Epithelial cell of esophagus (primary cell): Measurements from ENCODE around the gene PAFAH2.
"Not testable (repeated sequence)": the region's sequence is repeated elsewhere in the genome, so short reads cannot be mapped to it uniquely, and the experiment has no call there.

Source experiments
- DNase-seq: peaks from one replicate; pipeline ENCODE4 v3.0.0; 2010; ENCODE audit warnings: low read depth
- H3K4me3 ChIP-seq: 2 replicates; pipeline ENCODE4 v1.5.1; 2011; ENCODE audit warnings: mild to moderate bottlenecking, low read length, control low read depth
- CTCF ChIP-seq: IDR thresholded peaks from 2 replicates; pipeline ENCODE4 v1.5.1; 2011; ENCODE audit warnings: low read depth, mild to moderate bottlenecking, low read length, control low read depth, inconsistent platforms; ENCODE audit not compliant: insufficient read depth; ENCODE audit errors: missing control alignments

PAFAH2 gene

DNA sequence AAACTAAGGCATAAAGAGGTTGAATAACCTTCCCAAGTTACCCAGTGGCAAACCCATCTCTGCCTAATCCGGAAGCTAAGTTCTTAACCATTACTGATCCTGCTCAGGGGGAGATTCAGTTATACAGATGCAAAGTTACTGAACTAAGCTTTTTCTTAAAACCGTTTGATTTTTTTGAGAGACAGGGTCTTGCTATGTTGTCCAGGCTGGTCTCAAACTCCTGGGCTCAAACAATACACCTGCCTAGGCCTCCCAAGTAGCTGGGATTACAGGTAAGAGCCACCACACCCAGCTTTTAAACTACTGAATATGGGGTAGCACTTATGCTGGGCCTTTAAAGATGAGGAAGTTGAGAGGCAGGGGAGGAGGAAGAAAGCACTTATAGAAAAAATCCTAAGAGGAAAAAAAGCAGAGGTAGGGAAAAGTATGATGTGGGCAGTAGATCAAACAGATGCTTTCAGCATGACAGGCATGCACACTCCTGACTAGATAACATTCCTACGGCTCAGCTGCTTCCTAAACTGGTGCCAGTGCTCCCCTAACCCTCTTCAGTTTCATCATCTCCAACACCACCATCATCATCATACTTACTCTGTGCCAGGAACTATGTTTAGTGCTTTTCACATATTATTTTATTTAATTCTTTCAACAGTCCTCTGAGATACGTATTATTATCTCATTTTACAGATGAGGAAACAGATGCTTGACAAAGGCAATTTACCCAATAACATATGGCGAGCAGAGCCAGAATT lies 5.8 kb downstream of the PAFAH2 start:
- no peak overlapping the region for H3K4me3 ChIP-seq
- TF ChIP-seq CTCF, result no peak
- peak; percentile 19 for DNase-seq

- DNase-seq, result no peak
- no peak overlapping the region for H3K4me3 ChIP-seq
- no peak for TF ChIP-seq CTCF
Observed at GRCh38 chr1:25990702-25991395, 7.0 kb downstream of the PAFAH2 start.

DNA sequence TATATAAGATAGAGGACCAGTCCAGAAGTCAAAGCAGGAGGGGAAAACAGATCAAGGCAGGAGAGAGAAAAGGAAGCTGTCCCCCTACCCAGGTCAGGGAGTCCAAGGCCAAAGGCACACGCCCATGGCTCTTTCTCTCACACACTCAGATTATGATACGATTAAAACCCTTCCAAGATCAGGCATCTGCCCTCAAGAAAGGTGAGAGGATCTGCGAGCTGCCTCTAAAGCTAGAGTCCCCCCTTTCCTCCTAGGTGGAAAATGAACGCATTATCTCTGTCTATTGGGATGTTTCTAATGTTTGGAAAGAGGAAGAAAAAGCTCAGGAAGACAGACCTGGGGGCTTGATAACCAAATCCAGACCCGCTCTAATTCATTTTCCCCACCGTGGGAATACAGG lies 7.6 kb downstream of the PAFAH2 start:
- no peak for DNase-seq
- H3K4me3 ChIP-seq, result no peak overlapping the region
- TF ChIP-seq CTCF, result no peak

DNA sequence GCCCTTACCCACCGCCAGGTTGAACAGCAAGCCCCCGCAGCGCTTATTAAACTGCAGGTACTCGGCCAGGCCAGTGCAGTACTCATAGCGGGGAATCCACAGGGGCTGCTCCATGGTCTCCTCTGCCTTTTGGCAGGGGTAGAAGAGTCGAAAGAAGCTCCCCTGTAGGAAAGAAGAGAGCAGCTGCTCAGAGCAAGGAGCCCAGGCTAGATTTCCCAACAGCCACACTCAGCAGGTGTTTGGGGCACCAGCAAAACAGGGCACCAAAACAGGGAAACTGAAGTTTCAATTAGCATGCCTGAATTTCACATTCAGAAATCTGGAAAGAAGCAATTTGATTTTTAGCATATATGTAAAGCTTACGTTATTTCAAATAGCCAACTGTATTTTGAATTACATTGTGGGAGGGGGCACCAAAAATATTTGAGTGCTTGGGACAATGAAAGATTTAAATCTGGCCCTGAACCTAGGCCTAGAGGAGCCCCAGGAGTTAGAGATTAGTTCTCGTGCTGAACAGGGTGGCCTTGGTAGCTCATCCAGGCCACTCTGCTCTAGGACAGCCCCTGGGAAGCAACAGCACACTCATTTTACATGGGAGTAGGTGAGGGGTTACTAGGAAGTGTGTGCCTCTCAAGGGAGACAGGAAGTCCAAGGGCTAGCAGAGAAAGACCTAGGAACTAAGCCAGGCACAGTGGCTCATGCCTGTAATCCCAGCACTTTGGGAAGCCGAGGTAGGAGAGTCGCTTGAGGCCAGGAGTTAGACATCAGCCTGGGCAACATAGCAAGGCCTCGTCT lies 8.2 kb downstream of the PAFAH2 start:
- no peak for DNase-seq
- TF ChIP-seq CTCF, result no peak
- H3K4me3 ChIP-seq, result no peak overlapping the region

- no peak overlapping the region for H3K4me3 ChIP-seq
- DNase-seq, result no peak
- TF ChIP-seq CTCF, result no peak
Observed at GRCh38 chr1:25987951-25988350, 9.9 kb downstream of the PAFAH2 start.

DNA sequence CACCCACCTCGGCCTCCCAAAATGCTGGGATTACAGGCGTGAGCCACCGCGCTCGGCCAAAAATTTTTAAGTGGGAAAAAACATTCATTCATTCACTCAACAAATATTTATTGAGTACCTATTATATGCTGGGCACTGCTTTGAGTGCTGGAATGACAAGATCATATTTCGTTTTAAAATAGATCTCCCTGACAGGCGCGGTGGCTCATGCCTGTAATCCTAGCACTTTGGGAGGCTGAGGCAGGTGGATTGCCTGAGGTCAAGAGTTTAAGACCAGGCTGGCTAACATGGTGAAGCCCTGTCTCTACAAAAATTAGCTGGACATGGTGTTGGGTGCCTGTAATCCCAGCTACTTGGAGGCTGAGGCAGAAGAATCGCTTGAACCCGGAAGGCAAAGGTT lies 11.1 kb downstream of the PAFAH2 start:
- not testable (repeated sequence) for H3K4me3 ChIP-seq, DNase-seq

GRCh38 chr1:25985670-25986069 lies 12.2 kb downstream of the PAFAH2 start:
- no peak for TF ChIP-seq CTCF
- H3K4me3 ChIP-seq, result no peak overlapping the region
- no peak for DNase-seq
